Gastrocnemius medialis (tissue), 4 donors: ENCODE data around the gene HNRNPU. TPM values are rescaled to one million over a fixed set of nuclear protein-coding genes. Genes with fewer than 3 reads are reported as not detected.

Source experiments
- ATAC-seq, 2 donors: fragments of 150-250 bp; one replicate each; pipeline ENCODE4 v1.9.1; 2016
- DNase-seq, 2 donors: peaks; one replicate each; pipeline ENCODE4 v3.0.0-alpha.2; 2019
- H3K27ac ChIP-seq, 4 donors: fragments of 200-600 bp; sonication (generic); 1 replicate in 1 of 4; 2 replicates in 3 of 4; pipeline ENCODE4 v1.5.1; 2016 to 2018; ENCODE audit warnings: mild to moderate bottlenecking in 2 of 4, moderate library complexity in 1 of 4
- H3K27me3 ChIP-seq, 3 donors: fragments of 200-600 bp; sonication (generic) in 2 of 3; 1 replicate in 1 of 3; 2 replicates in 2 of 3; pipeline versions ENCODE4 v1.5.1 to v1.6.0; 2016 to 2019; ENCODE audit warnings: mild to moderate bottlenecking in 1 of 3, moderate library complexity in 1 of 3
- H3K36me3 ChIP-seq, 2 donors: fragments of 200-600 bp; sonication (generic) in 1 of 2; one replicate each; pipeline ENCODE4 v1.5.1; 2017 to 2018
- H3K4me1 ChIP-seq, 2 donors: fragments of 200-600 bp; sonication (generic) in 1 of 2; one replicate each; pipeline ENCODE4 v1.5.1; 2016 to 2017; ENCODE audit warnings: mild to moderate bottlenecking in 2 of 2
- H3K4me3 ChIP-seq, 4 donors: fragments of 200-600 bp; sonication (generic) in 3 of 4; 1 replicate in 1 of 4; 2 replicates in 3 of 4; pipeline ENCODE4 v1.5.1; 2016 to 2019; ENCODE audit warnings: mild to moderate bottlenecking in 2 of 4
- H3K9me3 ChIP-seq, 3 donors: fragments of 200-600 bp; sonication (generic) in 2 of 3; 1 replicate in 1 of 3; 2 replicates in 2 of 3; pipeline ENCODE4 v1.5.1; 2016 to 2019
- CTCF ChIP-seq, 5 experiments: fragments of 450-650 bp in 3 of 5; fragments of 200-600 bp in 2 of 5; sonication (generic) in 2 of 5; IDR thresholded peaks in 4 of 5; conservative IDR thresholded peaks in 1 of 5; 1 replicate in 4 of 5; 2 replicates in 1 of 5; pipeline ENCODE4 v1.5.1; 2016 to 2019; ENCODE audit warnings: antibody characterized with exemption in 5 of 5, mild to moderate bottlenecking in 3 of 5, moderate library complexity in 3 of 5
- POLR2A ChIP-seq, 2 donors: fragments of 450-650 bp; IDR thresholded peaks; one replicate each; pipeline ENCODE4 v1.6.1; 2017; ENCODE audit warnings: antibody characterized with exemption in 2 of 2, mild to moderate bottlenecking in 2 of 2, moderate library complexity in 2 of 2
- in situ Hi-C, 4 donors: fragments of 200-750 bp; cut with MboI; loops; one replicate each; pipeline versions ENCODE4 v1.15.0 to v1.8.0; 2017; ENCODE audit warnings: low sequenced_read_pairs in 4 of 4
- intact Hi-C: fragments of 100-400 bp; cut with DNase I; formaldehyde crosslinking; loops from one replicate; pipeline ENCODE4 v1.15.1; 2023; ENCODE audit warnings: low total_unique reads
- total RNA-seq, 4 donors: library from RNA; depleted of rRNA; stranded (reverse); fragments of >200 nt; gene quantifications; one replicate each; pipeline versions ENCODE4 v1.1.0 to v1.2.3, GENCODE V29; 2016

HNRNPU gene
- total RNA-seq, 4 donors from 2014 or later, result 167 to 243 (median 207) TPM

GRCh38 chr1:244801246-244801645 is 63.1 kb downstream of the HNRNPU start:
- intact Hi-C loops, result loop anchor here (1.0 kb wide), 1 partner anchor 241 kb away; no protein-coding TSS in a partner anchor
- no peak for DNase-seq
- TF ChIP-seq CTCF (IDR thresholded peaks at IDR 0.05 in 4 of 5, conservative IDR thresholded peaks at IDR 0.05 in 1 of 5) (peak; percentile 18 to 64 (median 48)), POLR2A (IDR thresholded peaks at IDR 0.05) (no peak)
- no peak for ATAC-seq
- no peak overlapping the region for H3K27ac ChIP-seq
- no peaks in the 10 kb centered on the region for H3K27me3 ChIP-seq
- no peak overlapping the region for H3K4me3 ChIP-seq
- no peaks in the 10 kb centered on the region for H3K9me3 ChIP-seq
- H3K36me3 ChIP-seq, result no peaks in the 10 kb centered on the region
- H3K4me1 ChIP-seq, result no peaks in the 10 kb centered on the region
- in situ Hi-C loops, result loop anchor here (5.0 to 10.0 kb wide), 2 partner anchors 241 to 244 kb away; no protein-coding TSS in a partner anchor

GRCh38 chr1:244800821-244801220 is 63.5 kb downstream of the HNRNPU start:
- ATAC-seq (no peak), DNase-seq (no peak)
- Histone ChIP-seq H3K4me1 (no peaks in the 10 kb centered on the region), H3K27ac (no peak overlapping the region), H3K27me3 (no peaks in the 10 kb centered on the region), H3K9me3 (no peaks in the 10 kb centered on the region), H3K36me3 (no peaks in the 10 kb centered on the region), H3K4me3 (no peak overlapping the region)
- intact Hi-C loops (loop anchor here (1.0 kb wide), 1 partner anchor 241 kb away; no protein-coding TSS in a partner anchor), in situ Hi-C loops (loop anchor here (5.0 to 10.0 kb wide), 2 partner anchors 241 to 244 kb away; no protein-coding TSS in a partner anchor)
- TF ChIP-seq POLR2A (IDR thresholded peaks at IDR 0.05) (no peak), CTCF (IDR thresholded peaks at IDR 0.05 in 4 of 5, conservative IDR thresholded peaks at IDR 0.05 in 1 of 5) (no peak)

Other genes starting within 250 kb of the HNRNPU start
- gene DESI2, start 211.4 kb downstream of the HNRNPU start, total RNA-seq, result 10 to 100 TPM; 22.8 to 33.0 (median 25.3) TPM
- 10 to 100 TPM; 22.7 to 72.0 (median 35.4) TPM for gene COX20, start 28.9 kb downstream of the HNRNPU start, total RNA-seq